ENCODE data around the gene ESR2.

ESR2 gene

DNA sequence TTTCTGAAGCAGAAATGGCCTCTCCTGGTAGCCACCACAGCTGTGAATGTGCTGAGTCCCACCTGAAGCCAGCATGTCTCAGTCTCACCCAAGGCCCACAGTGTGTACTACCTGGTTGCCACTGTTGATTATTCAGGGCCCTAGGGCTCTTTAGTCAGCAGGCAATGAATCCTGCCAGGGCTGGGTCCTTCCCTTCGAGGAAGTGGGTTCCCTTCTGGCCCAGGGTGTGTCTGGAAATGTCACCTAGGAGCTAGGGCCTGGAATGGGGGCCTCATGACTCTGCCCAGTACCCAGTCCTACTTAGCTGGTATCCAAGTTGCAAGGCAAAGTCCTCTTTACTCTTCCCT, 234.0 kb downstream of the ESR2 start:
- Histone ChIP-seq H3K27me3 (ENCODE audit: low read depth, low read length) (no peaks in the 10 kb centered on the region), H3K79me2 (ENCODE audit: low read length) (no peaks in the 10 kb centered on the region), H3K4me2 (ENCODE audit: low read length) (no peak overlapping the region), H3K4me3 (ENCODE audit: low read length) (no peak overlapping the region), H3K27ac (ENCODE audit: low read length) (no peak overlapping the region), H4K20me1 (ENCODE audit: insufficient read depth, low read length) (no peaks in the 10 kb centered on the region), H2AFZ (ENCODE audit: low read depth, low read length) (no peak overlapping the region), H3K9me3 (ENCODE audit: insufficient read depth, low read length) (no peaks in the 10 kb centered on the region), H3K4me1 (ENCODE audit: low read length) (no peaks in the 10 kb centered on the region), H3K9ac (ENCODE audit: low read length) (no peak overlapping the region), H3K36me3 (replicated peaks; ENCODE audit: low read depth, low read length) (no peaks in the 10 kb centered on the region)
- no peak for TF ChIP-seq EZH2phosphoT487 (IDR thresholded peaks at IDR 0.05; ENCODE audit: low read depth)
- TF ChIP-seq, protein P1, sequence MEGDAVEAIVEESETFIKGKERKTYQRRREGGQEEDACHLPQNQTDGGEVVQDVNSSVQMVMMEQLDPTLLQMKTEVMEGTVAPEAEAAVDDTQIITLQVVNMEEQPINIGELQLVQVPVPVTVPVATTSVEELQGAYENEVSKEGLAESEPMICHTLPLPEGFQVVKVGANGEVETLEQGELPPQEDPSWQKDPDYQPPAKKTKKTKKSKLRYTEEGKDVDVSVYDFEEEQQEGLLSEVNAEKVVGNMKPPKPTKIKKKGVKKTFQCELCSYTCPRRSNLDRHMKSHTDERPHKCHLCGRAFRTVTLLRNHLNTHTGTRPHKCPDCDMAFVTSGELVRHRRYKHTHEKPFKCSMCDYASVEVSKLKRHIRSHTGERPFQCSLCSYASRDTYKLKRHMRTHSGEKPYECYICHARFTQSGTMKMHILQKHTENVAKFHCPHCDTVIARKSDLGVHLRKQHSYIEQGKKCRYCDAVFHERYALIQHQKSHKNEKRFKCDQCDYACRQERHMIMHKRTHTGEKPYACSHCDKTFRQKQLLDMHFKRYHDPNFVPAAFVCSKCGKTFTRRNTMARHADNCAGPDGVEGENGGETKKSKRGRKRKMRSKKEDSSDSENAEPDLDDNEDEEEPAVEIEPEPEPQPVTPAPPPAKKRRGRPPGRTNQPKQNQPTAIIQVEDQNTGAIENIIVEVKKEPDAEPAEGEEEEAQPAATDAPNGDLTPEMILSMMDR (IDR thresholded peaks at IDR 0.05; ENCODE audit: low read depth, low read length) = no peak

DNA sequence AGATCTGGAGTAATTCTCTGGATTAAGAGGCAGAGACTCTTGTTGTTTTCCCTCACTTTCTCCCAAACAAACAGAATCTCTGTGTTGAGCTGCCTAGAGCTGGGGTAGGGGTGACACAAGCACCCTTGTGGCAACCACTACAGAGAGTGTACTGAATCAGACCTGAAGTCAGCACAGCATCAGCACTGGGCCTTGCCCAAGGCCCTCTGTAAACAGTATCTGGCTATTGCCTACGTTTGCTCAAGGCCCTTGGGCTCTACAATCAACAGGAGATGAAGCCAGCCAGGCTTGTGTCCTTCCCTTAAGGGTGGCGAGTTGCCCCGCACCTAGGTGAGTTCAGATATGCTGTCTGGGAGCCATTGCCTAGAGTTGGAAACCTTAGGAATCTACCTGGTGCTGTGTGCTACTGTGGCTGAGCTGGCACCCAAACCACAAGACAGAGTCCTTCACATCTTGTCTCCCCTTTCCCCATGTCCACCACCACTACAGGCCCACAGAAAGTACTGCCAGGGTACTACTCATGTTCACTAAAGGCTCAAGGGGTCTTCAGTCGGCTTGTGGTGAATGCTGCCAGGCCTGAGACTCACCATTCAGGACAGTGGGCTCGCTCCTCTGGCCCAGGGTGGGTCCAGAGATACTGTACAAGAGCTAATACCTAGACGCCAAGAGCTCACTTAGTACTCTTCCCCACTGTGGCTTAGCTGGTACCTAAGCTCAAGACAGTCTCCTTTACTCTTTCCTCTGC, 234.5 kb downstream of the ESR2 start:
- no peak overlapping the region for H2AFZ ChIP-seq (ENCODE audit: low read depth, low read length)
- no peaks in the 10 kb centered on the region for H3K4me1 ChIP-seq (ENCODE audit: low read length)
- TF ChIP-seq, protein P1 (IDR thresholded peaks at IDR 0.05; ENCODE audit: low read depth, low read length) = no peak
- TF ChIP-seq EZH2phosphoT487 (IDR thresholded peaks at IDR 0.05; ENCODE audit: low read depth) = no peak
- no peaks in the 10 kb centered on the region for H3K36me3 ChIP-seq (replicated peaks; ENCODE audit: low read depth, low read length)
- no peak overlapping the region for H3K4me2 ChIP-seq (ENCODE audit: low read length)
- H3K4me3 ChIP-seq (ENCODE audit: low read length) = no peak overlapping the region
- H3K27me3 ChIP-seq (ENCODE audit: low read depth, low read length) = no peaks in the 10 kb centered on the region
- no peaks in the 10 kb centered on the region for H3K9me3 ChIP-seq (ENCODE audit: insufficient read depth, low read length)
- H3K27ac ChIP-seq (ENCODE audit: low read length) = no peak overlapping the region
- no peak overlapping the region for H3K9ac ChIP-seq (ENCODE audit: low read length)
- H4K20me1 ChIP-seq (ENCODE audit: insufficient read depth, low read length) = no peaks in the 10 kb centered on the region
- no peaks in the 10 kb centered on the region for H3K79me2 ChIP-seq (ENCODE audit: low read length)

DNA sequence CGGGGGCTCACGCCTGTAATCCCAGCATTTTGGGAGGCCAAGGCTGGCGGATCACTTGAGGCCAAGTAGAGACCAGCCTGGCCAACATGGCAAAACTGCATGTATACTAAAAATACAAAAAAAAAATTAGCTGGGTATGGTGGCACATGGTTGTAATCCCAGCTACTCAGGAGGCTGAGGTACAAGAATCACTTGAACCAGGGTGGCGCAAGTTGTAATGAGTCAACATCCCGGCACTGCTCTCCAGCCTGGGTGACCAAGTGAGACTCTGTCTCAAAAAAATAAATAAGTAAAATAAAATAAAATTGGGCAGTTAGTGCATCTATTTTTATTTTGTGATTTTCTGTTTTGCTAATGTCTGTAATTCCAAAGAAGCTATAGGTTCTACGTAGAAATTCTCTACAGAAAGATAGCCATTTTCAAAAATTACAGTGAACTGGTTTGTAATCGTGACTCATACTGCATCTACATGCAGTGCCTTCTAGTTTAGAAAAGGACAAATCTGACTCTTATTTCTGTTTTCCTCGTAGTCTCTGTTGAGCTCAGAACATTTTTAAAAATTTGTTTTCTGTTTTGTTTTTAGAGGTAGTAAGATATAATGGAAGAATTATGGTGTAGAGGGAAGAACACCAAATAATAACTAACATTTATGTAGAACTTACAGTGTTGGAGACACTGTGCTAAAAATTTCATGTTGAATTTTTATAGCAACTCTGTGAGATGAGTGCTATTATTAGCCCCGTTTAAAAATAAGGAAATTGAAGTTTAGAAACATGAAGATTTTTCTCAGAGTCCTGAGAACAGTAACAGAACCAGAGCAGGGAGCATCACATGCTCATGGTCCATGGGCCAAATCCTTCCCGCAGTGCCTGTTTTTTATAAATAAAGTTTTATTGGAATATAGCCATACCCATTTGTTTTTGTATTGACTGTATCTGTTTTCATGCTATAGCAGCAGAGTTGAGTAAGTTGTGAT, 240.2 kb downstream of the ESR2 start:
- Histone ChIP-seq H3K27ac (ENCODE audit: low read length) (no peak overlapping the region), H2AFZ (ENCODE audit: low read depth, low read length) (no peak overlapping the region), H3K27me3 (ENCODE audit: low read depth, low read length) (no peaks in the 10 kb centered on the region), H3K36me3 (replicated peaks; ENCODE audit: low read depth, low read length) (no peaks in the 10 kb centered on the region), H3K4me1 (ENCODE audit: low read length) (no peaks in the 10 kb centered on the region), H3K9me3 (ENCODE audit: insufficient read depth, low read length) (no peaks in the 10 kb centered on the region), H3K9ac (ENCODE audit: low read length) (no peak overlapping the region), H3K79me2 (ENCODE audit: low read length) (no peaks in the 10 kb centered on the region), H3K4me2 (ENCODE audit: low read length) (no peak overlapping the region), H3K4me3 (ENCODE audit: low read length) (no peak overlapping the region), H4K20me1 (ENCODE audit: insufficient read depth, low read length) (no peaks in the 10 kb centered on the region)
- TF ChIP-seq, protein P1 (IDR thresholded peaks at IDR 0.05; ENCODE audit: low read depth, low read length) = no peak
- no peak for TF ChIP-seq EZH2phosphoT487 (IDR thresholded peaks at IDR 0.05; ENCODE audit: low read depth)

All from OCI-LY3 (cell line).